H1 (cell line): ENCODE data around the gene ACTN4. TPM values are rescaled to one million over a fixed set of nuclear protein-coding genes. Genes with fewer than 3 reads are reported as not detected.
"Not testable (repeated sequence)": the region's sequence is repeated elsewhere in the genome, so short reads cannot be mapped to it uniquely, and the experiment has no call there.

Source experiments
- CTCF ChIA-PET: fragments of 300-600 bp; sonication (Branson Sonifier 250); formaldehyde crosslinking; loops from one replicate; lab custom pipeline; 2021; ENCODE audit not compliant: partially characterized antibody; lab: Charles Lee
- POLR2A ChIA-PET: fragments of 300-600 bp; sonication (Branson Sonifier 250); formaldehyde crosslinking; loops from one replicate; lab custom pipeline; 2021; ENCODE audit warnings: inconsistent platforms; ENCODE audit not compliant: partially characterized antibody; lab: Charles Lee
- DNase-seq, 2 experiments: peaks; one replicate each; pipeline versions ENCODE4 v3.0.0 to v3.0.0-alpha.2; 2010 to 2022; ENCODE audit warnings: low spot score in 2 of 2, low read depth in 1 of 2, mixed read lengths in 1 of 2
- FAIRE-seq: peaks from 2 replicates; lab custom pipeline; 2011; peaks lifted over from hg19 to GRCh38; lab: Jason Lieb, UNC
- H2AFZ ChIP-seq: 2 replicates; pipeline ENCODE4 v1.8.1; 2012; ENCODE audit warnings: low read length, inconsistent platforms
- H2AK5ac ChIP-seq: 2 replicates; pipeline ENCODE4 v1.6.1; 2013; ENCODE audit warnings: low read depth, low read length
- H2BK120ac ChIP-seq: replicated peaks from 2 replicates; pipeline ENCODE3; 2013; ENCODE audit warnings: low read depth, low read length, inconsistent platforms
- H2BK12ac ChIP-seq: 2 replicates; pipeline ENCODE4 v1.6.1; 2013; ENCODE audit warnings: low read depth, low read length
- H2BK15ac ChIP-seq: 2 replicates; pipeline ENCODE4 v1.6.1; 2013; ENCODE audit warnings: low read length
- H2BK20ac ChIP-seq: 2 replicates; pipeline ENCODE4 v1.6.1; 2013; ENCODE audit warnings: low read length
- H2BK5ac ChIP-seq: 2 replicates; pipeline ENCODE4 v1.6.1; 2013; ENCODE audit warnings: low read depth, low read length
- H3K14ac ChIP-seq: 2 replicates; pipeline ENCODE4 v1.6.1; 2013; ENCODE audit warnings: inconsistent platforms; ENCODE audit not compliant: insufficient read length
- H3K18ac ChIP-seq: 2 replicates; pipeline ENCODE4 v1.6.1; 2013; ENCODE audit warnings: low read length; ENCODE audit errors: extremely low read depth
- H3K23ac ChIP-seq: 2 replicates; pipeline ENCODE4 v1.6.1; 2013; ENCODE audit warnings: inconsistent platforms; ENCODE audit not compliant: insufficient read length
- H3K23me2 ChIP-seq: 2 replicates; pipeline ENCODE4 v1.6.1; 2013; ENCODE audit warnings: low read depth, low read length
- H3K27ac ChIP-seq: 2 replicates; pipeline ENCODE4 v1.6.1; 2011; ENCODE audit warnings: low read depth, low read length, inconsistent platforms
- H3K27me3 ChIP-seq, 4 experiments: replicated peaks in 1 of 4; 1 replicate in 1 of 4; 2 replicates in 3 of 4; pipeline versions ENCODE4 v1.6.1 to v1.8.1; 2011 to 2013; ENCODE audit warnings: low read length in 3 of 4, mild to moderate bottlenecking in 3 of 4, inconsistent platforms in 2 of 4, mixed read lengths in 2 of 4, moderate library complexity in 1 of 4; ENCODE audit not compliant: control insufficient read depth in 3 of 4, insufficient read depth in 3 of 4; ENCODE audit errors: extremely low read depth in 1 of 4
- H3K36me3 ChIP-seq, 4 experiments: 2 replicates each; pipeline versions ENCODE4 v1.6.1 to v1.8.1; 2011 to 2013; ENCODE audit warnings: mild to moderate bottlenecking in 4 of 4, low read length in 3 of 4, moderate library complexity in 2 of 4, control low read depth in 1 of 4, inconsistent platforms in 1 of 4; ENCODE audit not compliant: insufficient read depth in 4 of 4, control insufficient read depth in 2 of 4
- H3K4ac ChIP-seq: replicated peaks from 2 replicates; pipeline ENCODE3; 2013; ENCODE audit warnings: low read length, low read depth, mixed read lengths, inconsistent platforms; ENCODE audit not compliant: insufficient read length
- H3K4me1 ChIP-seq, 4 experiments: replicated peaks in 1 of 4; 1 replicate in 1 of 4; 2 replicates in 3 of 4; pipeline versions ENCODE4 v1.6.1 to v1.8.1; 2011 to 2013; ENCODE audit warnings: low read length in 3 of 4, inconsistent platforms in 2 of 4, mixed read lengths in 1 of 4; ENCODE audit not compliant: insufficient read depth in 4 of 4, control insufficient read depth in 3 of 4
- H3K4me2 ChIP-seq, 2 experiments: 2 replicates each; pipeline versions ENCODE4 v1.6.1 to v1.8.1; 2011 to 2013; ENCODE audit warnings: low read depth in 2 of 2, low read length in 2 of 2, control low read depth in 1 of 2, inconsistent platforms in 1 of 2, mild to moderate bottlenecking in 1 of 2; ENCODE audit not compliant: insufficient read depth in 1 of 2
- H3K4me3 ChIP-seq, 4 experiments: fragments of 200-600, 300-600 bp in 1 of 4; sonication (generic), shearing (Covaris generic), sonication (Bioruptor Twin) in 1 of 4; 2 replicates each; pipeline versions ENCODE4 v1.5.1 to v1.8.1; 2011 to 2016; ENCODE audit warnings: low read length in 4 of 4, low read depth in 3 of 4, control low read depth in 2 of 4, inconsistent platforms in 2 of 4, mild to moderate bottlenecking in 2 of 4, mixed read lengths in 1 of 4, moderate library complexity in 1 of 4; ENCODE audit not compliant: insufficient read depth in 2 of 4; ENCODE audit errors: extremely low read depth in 1 of 4
- H3K56ac ChIP-seq: replicated peaks from 2 replicates; pipeline ENCODE3; 2013; ENCODE audit warnings: low read depth, mild to moderate bottlenecking, mixed read lengths, low read length, inconsistent platforms; ENCODE audit not compliant: insufficient read length
- H3K79me1 ChIP-seq: 2 replicates; pipeline ENCODE4 v1.6.1; 2013; ENCODE audit warnings: low read depth, low read length, control low read depth
- H3K79me2 ChIP-seq, 2 experiments: 2 replicates each; pipeline versions ENCODE4 v1.6.1 to v1.8.1; 2012 to 2013; ENCODE audit warnings: low read length in 2 of 2, mild to moderate bottlenecking in 2 of 2, inconsistent platforms in 1 of 2; ENCODE audit not compliant: insufficient read depth in 2 of 2, control insufficient read depth in 1 of 2
- H3K9ac ChIP-seq, 4 experiments: replicated peaks in 1 of 4; 1 replicate in 1 of 4; 2 replicates in 3 of 4; pipeline versions ENCODE4 v1.6.1 to v1.8.1; 2011 to 2013; ENCODE audit warnings: low read depth in 3 of 4, low read length in 3 of 4, control low read depth in 2 of 4, mild to moderate bottlenecking in 2 of 4, moderate library complexity in 2 of 4, inconsistent platforms in 1 of 4; ENCODE audit errors: extremely low read depth in 1 of 4
- H3K9me3 ChIP-seq, 2 experiments: 2 replicates each; pipeline versions ENCODE4 v1.6.1 to v1.8.1; 2012 to 2013; ENCODE audit warnings: mild to moderate bottlenecking in 2 of 2, moderate library complexity in 2 of 2, control low read depth in 1 of 2, inconsistent platforms in 1 of 2, low read depth in 1 of 2, low read length in 1 of 2, mixed read lengths in 1 of 2; ENCODE audit not compliant: insufficient read depth in 2 of 2
- H4K20me1 ChIP-seq, 2 experiments: replicated peaks in 1 of 2; 2 replicates each; pipeline versions ENCODE3 to v1.8.1; 2011 to 2013; ENCODE audit warnings: inconsistent platforms in 2 of 2, low read length in 2 of 2, mild to moderate bottlenecking in 1 of 2; ENCODE audit not compliant: insufficient read depth in 2 of 2, control insufficient read depth in 1 of 2
- H4K5ac ChIP-seq: 2 replicates; pipeline ENCODE4 v1.6.1; 2013; ENCODE audit warnings: low read length, low read depth, mixed read lengths, inconsistent platforms; ENCODE audit not compliant: insufficient read length
- H4K8ac ChIP-seq: 2 replicates; pipeline ENCODE4 v1.8.0; 2013; ENCODE audit warnings: mild to moderate bottlenecking, moderate library complexity, low read length, inconsistent platforms; ENCODE audit not compliant: insufficient read depth; ENCODE audit errors: extremely low read depth
- H4K91ac ChIP-seq: replicated peaks from 2 replicates; pipeline ENCODE3; 2013; ENCODE audit warnings: low read length, mixed read lengths, inconsistent platforms; ENCODE audit not compliant: insufficient read length
- WGBS, 2 experiments: shearing (Covaris generic) in 1 of 2; methylation state at CpG; one replicate each; pipeline versions ENCODE4 v1.1.6 to v1.1.7; 2013 to 2015; ENCODE audit warnings: low lambda C conversion rate in 2 of 2, mixed read lengths in 2 of 2, inconsistent platforms in 1 of 2, low coverage in 1 of 2, missing lambda C conversion rate in 1 of 2; ENCODE audit not compliant: insufficient replicate concordance in 2 of 2, insufficient coverage in 1 of 2, insufficient read length in 1 of 2; ENCODE audit errors: extremely low coverage in 1 of 2, missing lambda C conversion rate in 1 of 2; 5-methylcytosine and 5-hydroxymethylcytosine counted together
- polyA plus RNA-seq, 7 experiments: library from polyadenylated mRNA; depleted of rRNA in 3 of 7; stranded (reverse) in 5 of 7; unstranded in 2 of 7; fragments of >200 nt in 5 of 7; fragments of 200-250 nt in 2 of 7; gene quantifications; 1 replicate in 5 of 7; 2 replicates in 1 of 7; 4 replicates in 1 of 7; pipeline versions ENCODE4 v1.2.1 to v1.2.3, GENCODE V29; 2011 to 2013; ENCODE audit warnings: missing spikeins in 2 of 7, mixed read lengths in 2 of 7
- total RNA-seq: library from RNA; stranded (reverse); fragmentation: NEBNext Ultra II Directional; extraction: Animal tissue kit (Norgen Biotek cat#: 25700); gene quantifications from 2 replicates; pipeline ENCODE4 v1.2.1, GENCODE V29; 2021

The ACTN4 gene
- total and polyA plus RNA-seq, 2 of the 8 experiments (the other 6 are each of a cell fraction or from before 2014, with no cell fraction given), result 211 to 520 TPM

DNA sequence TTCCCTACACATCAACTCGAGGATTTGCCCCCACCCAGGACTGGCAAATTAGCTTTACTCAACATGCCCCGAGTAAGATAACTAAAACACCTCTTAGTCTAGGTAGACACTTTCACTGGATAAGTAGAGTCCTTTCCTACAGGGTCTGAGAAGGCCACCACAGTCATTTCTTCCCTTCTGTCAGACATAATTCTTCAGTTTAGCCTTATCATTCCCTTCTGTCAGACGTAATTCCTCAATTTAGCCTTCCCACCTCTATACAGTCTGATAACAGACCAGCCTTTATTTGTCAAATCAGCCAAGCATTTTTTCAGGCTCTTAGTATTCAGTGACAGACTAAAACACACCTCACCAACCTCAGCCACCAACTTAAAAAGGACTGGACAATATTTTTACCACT, 106.3 kb downstream of the ACTN4 start:
- H3K4me3 ChIP-seq, FAIRE-seq, H3K79me2 ChIP-seq, H4K8ac ChIP-seq, DNase-seq, H2BK120ac ChIP-seq, CTCF ChIA-PET, H2AK5ac ChIP-seq, H2AFZ ChIP-seq, H4K5ac ChIP-seq, H3K4me2 ChIP-seq, H3K18ac ChIP-seq, H3K4ac ChIP-seq, H2BK20ac ChIP-seq, H3K9me3 ChIP-seq, H2BK12ac ChIP-seq, H2BK15ac ChIP-seq, H3K23me2 ChIP-seq, POLR2A ChIA-PET, H4K20me1 ChIP-seq, H4K91ac ChIP-seq, H2BK5ac ChIP-seq, H3K79me1 ChIP-seq, H3K27ac ChIP-seq, H3K9ac ChIP-seq, H3K23ac ChIP-seq, H3K14ac ChIP-seq, H3K36me3 ChIP-seq, H3K27me3 ChIP-seq, H3K4me1 ChIP-seq, H3K56ac ChIP-seq: not testable (repeated sequence)
- 81% methylated on average over 3 of the region's 3 CpGs; no CpG with 5 or more reads in 1 of the 2 experiments for WGBS, 2 experiments

DNA sequence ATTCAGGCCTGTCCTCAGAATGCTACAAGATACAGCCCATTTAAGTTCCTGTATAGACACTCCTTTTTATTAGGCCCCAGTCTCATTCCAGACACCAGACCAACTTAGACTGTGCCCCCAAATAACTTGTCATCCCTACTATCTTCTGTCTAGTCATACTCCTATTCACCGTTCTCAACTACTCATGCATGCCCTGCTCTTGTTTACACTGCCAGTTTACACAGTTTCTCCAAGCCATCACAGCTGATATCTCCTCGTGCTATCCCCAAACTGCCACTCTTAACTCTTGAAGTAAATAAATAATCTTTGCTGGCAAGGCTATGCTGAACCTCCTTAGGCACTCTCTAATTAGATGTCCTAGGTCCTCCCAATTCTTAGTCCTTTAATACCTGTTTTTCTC, 106.7 kb downstream of the ACTN4 start:
- H3K27me3 ChIP-seq, H4K8ac ChIP-seq, H3K4me3 ChIP-seq, H3K79me1 ChIP-seq, H3K4ac ChIP-seq, H2BK120ac ChIP-seq, H3K27ac ChIP-seq, H3K23me2 ChIP-seq, H3K18ac ChIP-seq, H3K23ac ChIP-seq, DNase-seq, H3K14ac ChIP-seq, H2BK5ac ChIP-seq, H3K79me2 ChIP-seq, H3K4me1 ChIP-seq, H2BK12ac ChIP-seq, CTCF ChIA-PET, H2AK5ac ChIP-seq, FAIRE-seq, H4K5ac ChIP-seq, H2BK15ac ChIP-seq, H3K56ac ChIP-seq, POLR2A ChIA-PET, H3K36me3 ChIP-seq, H3K9ac ChIP-seq, H4K20me1 ChIP-seq, H2BK20ac ChIP-seq, H3K9me3 ChIP-seq, H4K91ac ChIP-seq, H3K4me2 ChIP-seq, H2AFZ ChIP-seq: not testable (repeated sequence)
- WGBS, 2 experiments, result 85% methylated on average over 2 of the region's 2 CpGs; no CpG with 5 or more reads in 1 of the 2 experiments
